IPS-18a (cell line): ENCODE results near the gene CA12.

Experiments
- H3K27ac ChIP-seq: one replicate; pipeline ENCODE4 v1.5.1; 2013; ENCODE audit warnings: low read length
- H3K27me3 ChIP-seq: one replicate; pipeline ENCODE4 v1.6.1; 2013; ENCODE audit warnings: mild to moderate bottlenecking, low read length; ENCODE audit not compliant: control insufficient read depth, insufficient read depth
- H3K36me3 ChIP-seq: one replicate; pipeline ENCODE4 v1.6.1; 2013; ENCODE audit warnings: low read depth, low read length; ENCODE audit not compliant: control insufficient read depth
- H3K4me1 ChIP-seq: one replicate; pipeline ENCODE4 v1.6.1; 2013; ENCODE audit warnings: low read depth, low read length; ENCODE audit not compliant: control insufficient read depth
- H3K4me3 ChIP-seq: one replicate; pipeline ENCODE4 v1.5.1; 2013; ENCODE audit warnings: low read length
- H3K9ac ChIP-seq: one replicate; pipeline ENCODE4 v1.6.1; 2013; ENCODE audit warnings: mild to moderate bottlenecking, low read length, moderate library complexity
- H3K9me3 ChIP-seq: one replicate; pipeline ENCODE4 v1.6.1; 2013; ENCODE audit warnings: low read depth, low read length; ENCODE audit not compliant: control insufficient read depth

CA12 gene

DNA sequence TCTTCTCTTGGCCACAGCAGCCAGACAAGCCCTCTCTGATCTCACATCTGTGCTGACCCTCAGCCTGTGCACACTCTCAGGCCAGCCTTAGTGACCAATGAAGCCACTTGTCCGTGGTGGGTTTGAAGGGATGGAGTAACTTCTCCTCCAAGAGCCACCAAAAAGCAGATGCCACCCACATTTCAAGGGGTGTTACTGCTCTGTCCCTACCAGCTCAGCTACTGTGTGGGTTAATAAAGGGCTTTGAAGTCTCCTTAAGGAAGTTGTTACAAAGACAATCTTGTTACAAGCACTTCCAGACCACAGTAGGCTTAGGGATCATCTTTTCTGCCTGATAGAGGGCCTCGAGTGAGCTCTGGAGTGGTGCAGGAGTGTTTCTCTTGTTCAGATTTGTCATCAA, 3.3 kb upstream of the CA12 start:
- no peak overlapping the region for H3K9ac ChIP-seq
- H3K36me3 ChIP-seq = no peaks in the 10 kb centered on the region
- no peak overlapping the region for H3K4me3 ChIP-seq
- H3K27ac ChIP-seq = no peak overlapping the region
- peaks cover 11% of the 10 kb centered on the region for H3K4me1 ChIP-seq
- no peaks in the 10 kb centered on the region for H3K9me3 ChIP-seq
- H3K27me3 ChIP-seq = peaks cover 33% of the 10 kb centered on the region

DNA sequence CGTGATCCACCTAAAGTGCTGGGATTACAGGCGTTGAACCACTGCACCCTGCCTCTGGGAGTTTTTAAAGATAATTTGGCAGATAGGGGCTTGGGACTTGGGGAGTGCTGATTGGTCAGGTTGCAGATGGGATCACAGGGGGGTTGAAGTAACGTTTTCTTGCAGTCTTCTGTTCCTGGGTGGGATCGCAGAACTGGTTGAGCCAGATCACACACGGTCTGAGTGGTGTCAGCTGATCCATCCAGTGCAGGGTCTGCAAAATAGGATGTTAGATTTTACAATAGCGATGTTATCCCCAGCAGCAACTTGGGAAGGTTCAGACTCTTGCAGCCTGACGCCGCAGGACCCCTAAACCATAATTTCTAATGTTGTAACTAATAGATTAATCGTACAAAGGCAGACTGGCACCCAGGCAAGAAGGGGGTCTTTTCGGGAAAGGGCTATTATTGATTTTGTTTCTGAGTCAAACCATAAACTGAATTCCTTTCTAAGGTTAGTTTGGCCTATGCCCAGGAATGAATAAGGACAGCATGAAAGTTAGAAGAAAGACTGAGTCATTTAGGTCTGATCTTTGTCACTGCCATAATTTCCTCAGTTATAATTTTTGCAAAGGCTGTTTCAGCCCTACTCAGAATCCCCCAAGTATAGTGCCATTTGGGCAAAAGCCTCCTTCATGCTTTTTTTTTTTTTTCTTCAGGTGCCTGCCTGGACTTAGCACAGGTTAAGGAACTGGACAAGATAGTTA, 1.5 kb upstream of the CA12 start:
- H3K27me3 ChIP-seq = peaks cover 36% of the 10 kb centered on the region
- no peak overlapping the region for H3K27ac ChIP-seq
- no peak overlapping the region for H3K9ac ChIP-seq

DNA sequence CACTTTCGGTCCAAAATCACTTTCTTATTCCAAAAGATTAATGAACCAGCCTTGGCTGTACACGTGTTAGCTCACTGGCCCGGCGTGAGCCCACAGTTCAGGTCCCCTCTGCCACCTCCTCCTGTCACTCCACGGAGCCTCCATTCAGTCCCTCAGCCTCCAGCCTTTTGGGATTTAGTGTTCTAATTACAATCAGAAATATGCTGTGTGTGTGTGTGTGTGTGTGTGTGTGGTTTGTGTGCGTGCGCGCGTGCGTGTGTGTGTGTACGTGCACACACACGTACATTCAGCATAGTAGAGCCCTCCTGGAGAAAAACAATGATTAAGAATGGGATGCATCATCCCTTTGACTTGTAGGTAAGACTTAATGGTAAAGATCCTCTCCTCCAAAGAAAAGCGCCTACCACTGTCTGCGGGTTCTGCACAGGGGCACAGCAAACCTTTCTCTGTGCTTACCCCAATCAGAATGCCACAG, 801 bp downstream of the CA12 start:
- H3K4me3 ChIP-seq = peak overlapping the region; percentile 72
- H3K36me3 ChIP-seq = no peaks in the 10 kb centered on the region
- H3K9me3 ChIP-seq = no peaks in the 10 kb centered on the region
- H3K4me1 ChIP-seq = peaks cover 15% of the 10 kb centered on the region
- H3K27me3 ChIP-seq = peaks cover 36% of the 10 kb centered on the region
- no peak overlapping the region for H3K27ac ChIP-seq
- H3K9ac ChIP-seq = peak overlapping the region; percentile 62

More for the DNA sequence above, 1.5 kb upstream of the CA12 start:
- no peaks in the 10 kb centered on the region for H3K36me3 ChIP-seq
- H3K4me1 ChIP-seq = peaks cover 15% of the 10 kb centered on the region
- H3K4me3 ChIP-seq = no peak overlapping the region
- H3K9me3 ChIP-seq = no peaks in the 10 kb centered on the region

DNA sequence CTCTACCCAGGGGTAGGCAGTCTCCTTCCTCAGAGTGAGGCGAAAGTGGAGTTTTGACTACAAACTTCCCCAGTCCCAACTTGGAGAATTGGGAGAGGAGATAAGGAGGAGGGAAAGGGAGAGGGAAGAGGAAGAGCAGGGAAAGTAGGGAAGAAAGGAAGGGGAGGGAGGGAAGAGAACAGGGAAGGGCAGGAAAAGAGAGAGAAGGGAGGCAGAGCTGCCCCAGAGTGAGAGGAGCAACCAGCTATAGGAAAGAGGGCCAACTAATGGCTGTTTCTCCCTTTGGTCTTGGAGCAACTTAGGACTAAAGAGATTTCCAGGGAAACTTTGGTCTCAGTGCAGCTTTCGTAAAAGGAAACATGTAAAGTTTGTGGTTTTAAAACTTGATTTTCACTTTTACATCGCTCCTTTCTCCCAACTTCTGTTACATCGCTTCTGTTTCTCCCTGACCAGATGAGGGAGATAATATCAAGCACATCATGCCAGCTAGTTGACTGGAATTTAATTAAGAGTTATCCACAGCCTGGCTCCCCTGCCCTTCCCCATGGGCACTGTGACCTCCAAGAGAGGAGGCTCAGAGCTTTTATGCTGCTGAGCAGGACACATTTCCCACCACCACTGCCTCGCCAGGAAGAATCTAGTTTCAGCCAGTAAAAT, 1.4 kb downstream of the CA12 start:
- H3K27ac ChIP-seq = no peak overlapping the region
- no peaks in the 10 kb centered on the region for H3K9me3 ChIP-seq
- no peaks in the 10 kb centered on the region for H3K36me3 ChIP-seq
- peaks cover 36% of the 10 kb centered on the region for H3K27me3 ChIP-seq
- peaks cover 15% of the 10 kb centered on the region for H3K4me1 ChIP-seq
- H3K9ac ChIP-seq = no peak overlapping the region
- H3K4me3 ChIP-seq = no peak overlapping the region

DNA sequence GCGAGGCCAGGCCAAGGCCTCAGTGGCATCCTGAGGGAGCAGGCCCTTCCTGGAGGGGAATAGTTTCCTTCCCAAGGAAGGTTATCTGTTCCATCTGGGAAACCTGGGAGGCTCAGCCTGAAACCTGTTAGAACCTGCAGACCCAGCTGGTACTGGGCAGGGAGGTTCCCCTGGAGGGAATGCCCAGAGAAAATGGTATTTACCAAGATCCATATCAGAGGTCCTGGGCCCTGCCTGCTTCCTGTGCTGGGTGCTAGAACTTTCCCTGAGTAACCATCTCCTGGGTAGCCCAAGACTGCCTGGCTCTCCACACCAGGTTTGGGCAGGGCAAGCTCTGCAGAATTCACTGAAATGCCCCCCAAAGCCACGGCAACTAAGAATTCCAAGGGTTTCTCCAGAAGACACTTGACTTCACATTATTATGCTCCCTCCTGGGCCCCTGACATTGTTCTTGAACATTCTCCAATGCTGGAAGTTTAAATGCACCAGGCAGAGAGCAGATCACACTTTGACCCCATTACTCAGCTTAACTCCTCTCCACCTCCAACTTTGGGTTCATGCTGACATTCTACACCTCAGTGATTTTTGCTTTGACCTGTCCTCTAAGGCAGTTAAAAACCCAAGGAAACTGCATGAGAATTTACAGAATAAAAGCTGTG, 2.0 kb downstream of the CA12 start:
- Histone ChIP-seq H3K27me3 (peaks cover 36% of the 10 kb centered on the region), H3K27ac (no peak overlapping the region), H3K4me1 (peaks cover 15% of the 10 kb centered on the region), H3K9ac (no peak overlapping the region), H3K4me3 (no peak overlapping the region), H3K36me3 (no peaks in the 10 kb centered on the region), H3K9me3 (no peaks in the 10 kb centered on the region)

DNA sequence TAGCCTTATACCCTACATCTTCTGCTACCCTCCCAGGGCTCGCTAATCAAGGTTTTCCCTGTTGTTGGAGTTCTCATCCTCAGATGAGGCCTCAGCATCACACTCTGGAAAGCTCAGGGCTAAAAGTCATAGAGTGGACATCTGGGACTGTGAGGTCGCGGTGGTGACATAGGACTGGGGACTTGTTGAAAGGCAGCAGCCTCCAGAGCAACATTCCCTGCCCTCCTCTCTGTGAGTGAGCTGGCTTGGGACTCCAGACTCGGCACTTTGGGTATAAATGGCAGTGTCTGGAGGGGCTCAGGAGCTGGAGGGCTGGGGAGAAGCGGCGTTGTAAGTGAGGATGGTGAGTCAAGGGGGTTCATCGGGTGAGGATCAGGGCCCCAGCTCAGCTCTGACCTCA, 2.7 kb downstream of the CA12 start:
- Histone ChIP-seq H3K4me1 (peaks cover 15% of the 10 kb centered on the region), H3K36me3 (no peaks in the 10 kb centered on the region), H3K9me3 (no peaks in the 10 kb centered on the region), H3K27ac (no peak overlapping the region), H3K27me3 (peaks cover 36% of the 10 kb centered on the region), H3K9ac (no peak overlapping the region), H3K4me3 (no peak overlapping the region)

DNA sequence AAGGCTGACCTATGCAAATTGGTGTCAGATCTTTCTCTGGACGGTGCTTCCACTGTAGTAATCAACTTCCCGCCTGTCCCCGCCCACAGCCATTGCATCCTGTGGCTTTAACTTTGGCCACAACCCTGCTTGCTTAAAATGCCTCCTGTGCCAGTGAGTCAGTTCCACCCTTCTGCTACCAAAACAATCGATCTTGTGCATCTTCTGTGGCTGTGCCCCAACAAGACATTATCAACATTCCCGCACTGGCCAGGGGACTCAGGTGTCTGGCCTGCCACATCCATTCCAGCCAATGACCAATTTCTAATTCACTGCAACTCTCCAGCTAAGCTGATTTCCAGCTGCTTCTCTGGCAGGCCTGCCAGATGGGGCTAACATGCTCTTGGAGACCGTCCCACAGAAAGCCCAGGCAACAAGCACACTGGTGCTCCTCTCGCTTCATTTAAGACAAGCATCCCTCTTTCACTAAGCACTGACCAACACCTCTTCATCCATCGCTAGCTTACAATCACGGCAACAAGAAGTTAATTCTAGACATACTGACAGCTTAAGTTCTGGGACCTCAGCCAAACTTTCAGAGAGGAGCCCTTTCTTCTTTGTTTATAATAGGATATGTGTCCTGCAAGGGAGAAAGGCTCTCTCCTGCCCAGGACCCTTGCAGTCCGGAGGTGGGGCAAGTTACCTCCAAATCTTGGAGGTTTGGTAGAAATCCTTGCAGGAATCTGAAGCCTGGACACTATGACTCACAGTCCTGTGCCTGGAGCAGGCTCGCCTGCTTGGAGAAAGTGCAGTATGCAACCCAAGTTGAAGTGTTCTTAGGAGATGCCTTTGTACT, 6.7 kb downstream of the CA12 start:
- no peaks in the 10 kb centered on the region for H3K9me3 ChIP-seq
- peaks cover 3% of the 10 kb centered on the region for H3K27me3 ChIP-seq
- H3K27ac ChIP-seq = no peak overlapping the region
- H3K36me3 ChIP-seq = no peaks in the 10 kb centered on the region
- H3K9ac ChIP-seq = no peak overlapping the region
- H3K4me1 ChIP-seq = peaks cover 9% of the 10 kb centered on the region
- H3K4me3 ChIP-seq = no peak overlapping the region

DNA sequence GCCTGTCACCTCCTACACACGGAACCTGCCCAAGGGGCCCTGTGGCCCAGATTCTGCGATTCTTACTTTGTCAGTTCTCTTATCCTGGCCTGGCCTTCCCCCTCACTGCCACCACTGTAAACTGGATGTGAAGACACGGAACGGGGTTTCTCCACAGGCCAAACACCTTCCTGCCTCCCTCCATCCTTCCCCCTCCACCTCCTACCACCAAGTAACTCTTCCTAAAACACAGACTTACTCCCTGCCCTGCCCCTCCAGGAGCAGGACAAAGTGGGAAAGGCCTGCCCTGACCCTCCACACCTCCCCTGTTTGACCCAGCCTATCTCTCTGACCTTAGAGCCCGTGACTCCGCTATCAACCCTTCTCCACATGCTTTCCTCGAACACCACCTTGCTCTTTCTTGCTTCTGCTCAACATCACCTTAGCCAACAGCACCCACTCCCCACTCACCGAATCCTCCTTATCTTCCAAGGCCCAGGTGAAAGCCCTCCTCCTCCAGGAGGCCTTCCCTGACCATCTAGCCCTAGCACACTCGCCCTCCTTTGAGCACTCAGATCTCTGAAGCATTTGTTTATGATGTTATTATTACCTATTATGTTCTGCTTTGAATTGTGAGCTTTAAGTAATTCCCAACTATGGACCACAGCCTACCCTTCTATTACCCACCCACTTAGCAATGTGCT, 7.6 kb downstream of the CA12 start:
- Histone ChIP-seq H3K9me3 (no peaks in the 10 kb centered on the region), H3K36me3 (no peaks in the 10 kb centered on the region), H3K27ac (no peak overlapping the region), H3K9ac (no peak overlapping the region), H3K4me3 (no peak overlapping the region), H3K27me3 (no peaks in the 10 kb centered on the region), H3K4me1 (peaks cover 4% of the 10 kb centered on the region)

DNA sequence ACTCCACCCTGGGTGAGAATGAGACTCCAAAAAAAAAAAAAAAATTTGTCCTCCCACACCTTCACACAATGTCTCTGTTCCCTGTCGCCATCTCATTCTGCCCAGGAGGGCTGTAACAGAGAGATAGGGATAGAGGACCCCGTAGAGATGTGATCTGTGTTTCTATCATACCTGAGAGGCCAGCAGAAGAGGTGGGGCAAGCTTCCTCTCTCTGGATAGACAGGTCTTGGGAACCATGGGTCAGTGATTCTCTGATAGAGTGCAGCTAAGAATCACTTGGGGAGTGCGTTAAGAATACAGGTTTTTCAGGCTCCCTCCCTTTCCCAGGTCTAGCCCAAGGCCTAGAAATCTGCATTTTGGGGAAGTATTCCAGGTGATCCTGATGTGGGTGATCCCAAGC, 8.3 kb downstream of the CA12 start:
- Histone ChIP-seq H3K27ac (no peak overlapping the region), H3K9me3 (no peaks in the 10 kb centered on the region), H3K27me3 (no peaks in the 10 kb centered on the region), H3K9ac (no peak overlapping the region), H3K4me1 (peaks cover 4% of the 10 kb centered on the region), H3K36me3 (no peaks in the 10 kb centered on the region), H3K4me3 (no peak overlapping the region)

DNA sequence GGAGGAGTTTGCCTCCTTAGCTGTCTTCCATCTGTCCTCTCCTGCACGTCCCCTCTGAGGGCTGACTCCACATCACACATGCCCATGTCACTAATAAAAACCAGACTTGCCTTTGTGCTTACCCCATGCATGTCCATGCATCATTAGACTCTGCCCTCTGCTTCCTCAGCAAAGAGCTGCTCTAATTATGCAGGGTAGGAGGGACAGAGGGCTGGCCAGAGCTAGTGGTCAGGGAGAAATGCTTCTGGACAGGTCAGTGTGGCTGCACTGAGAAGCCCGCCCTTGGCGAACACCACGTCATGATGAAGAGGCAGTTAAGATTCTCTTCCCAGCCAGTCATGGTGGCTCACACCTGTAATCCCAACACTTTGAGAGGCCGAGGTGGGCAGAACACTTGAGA, 8.9 kb downstream of the CA12 start:
- Histone ChIP-seq H3K4me1 (peaks cover 4% of the 10 kb centered on the region), H3K4me3 (no peak overlapping the region), H3K9me3 (no peaks in the 10 kb centered on the region), H3K36me3 (no peaks in the 10 kb centered on the region), H3K9ac (no peak overlapping the region), H3K27ac (no peak overlapping the region), H3K27me3 (no peaks in the 10 kb centered on the region)
